ENCODE results near the gene DNLZ.
A peak's percentile ranks its signal among the peaks of the same experiment; 100 is the strongest.
"Not testable (repeated sequence)": the region's sequence is repeated elsewhere in the genome, so short reads cannot be mapped to it uniquely, and the experiment has no call there.

The DNLZ gene

DNA sequence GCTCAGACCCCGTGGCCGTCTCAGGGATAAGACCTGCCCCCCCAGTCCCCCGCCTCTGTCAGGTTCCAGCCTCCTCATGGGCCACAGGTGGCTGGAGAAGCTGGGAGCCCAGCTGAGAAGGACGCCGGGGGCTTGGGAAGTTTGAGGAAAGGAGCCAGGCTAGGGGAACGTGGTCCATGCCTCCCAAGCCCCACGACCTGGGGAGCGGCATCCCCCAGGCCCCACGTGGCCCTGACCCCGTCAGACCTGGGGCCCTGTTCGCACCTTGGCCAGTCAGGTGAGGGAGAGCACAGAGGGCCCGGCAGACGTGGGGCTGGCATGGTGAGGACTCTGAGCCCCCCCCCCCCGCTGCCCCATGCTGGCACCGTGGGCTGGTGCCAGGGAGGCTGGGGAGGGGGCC, 32.5 kb downstream of the DNLZ start:
- no peak for DNase-seq (ENCODE audit: low spot score)

DNA sequence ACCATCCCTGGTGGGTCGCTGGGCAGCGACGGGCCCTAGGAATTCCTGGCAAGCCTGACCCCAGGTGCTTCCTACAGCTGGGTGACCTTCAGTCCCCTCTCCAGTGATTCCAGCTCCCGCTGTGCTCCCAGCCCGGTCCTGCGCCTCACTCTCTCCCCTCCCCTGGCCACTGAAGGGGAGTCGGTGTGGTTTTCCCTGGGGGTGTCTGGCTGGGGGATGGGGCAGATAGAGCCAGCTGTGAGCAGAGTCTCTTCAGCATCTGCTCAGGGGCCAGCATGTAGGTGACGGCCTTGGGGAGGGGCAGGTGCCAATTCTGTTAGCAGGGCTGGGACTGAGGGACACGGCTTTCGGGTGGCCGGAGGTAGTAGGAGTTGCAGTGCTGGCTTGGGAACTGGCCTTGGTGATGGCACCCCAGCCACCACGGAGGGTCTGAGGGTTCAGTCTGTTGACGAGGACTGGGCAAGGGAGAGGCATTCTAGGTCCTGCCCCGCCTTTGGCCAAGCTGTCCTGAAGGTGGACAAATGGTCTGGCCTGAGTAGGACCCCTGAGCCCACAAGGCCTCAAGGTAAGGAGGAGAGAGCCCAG, 33.0 kb downstream of the DNLZ start:
- DNase-seq (ENCODE audit: low spot score) = no peak

- DNase-seq (ENCODE audit: low spot score) = no peak
These were observed 33.7 kb downstream of the DNLZ start for GRCh38 chr9:136329636-136330405.

DNA sequence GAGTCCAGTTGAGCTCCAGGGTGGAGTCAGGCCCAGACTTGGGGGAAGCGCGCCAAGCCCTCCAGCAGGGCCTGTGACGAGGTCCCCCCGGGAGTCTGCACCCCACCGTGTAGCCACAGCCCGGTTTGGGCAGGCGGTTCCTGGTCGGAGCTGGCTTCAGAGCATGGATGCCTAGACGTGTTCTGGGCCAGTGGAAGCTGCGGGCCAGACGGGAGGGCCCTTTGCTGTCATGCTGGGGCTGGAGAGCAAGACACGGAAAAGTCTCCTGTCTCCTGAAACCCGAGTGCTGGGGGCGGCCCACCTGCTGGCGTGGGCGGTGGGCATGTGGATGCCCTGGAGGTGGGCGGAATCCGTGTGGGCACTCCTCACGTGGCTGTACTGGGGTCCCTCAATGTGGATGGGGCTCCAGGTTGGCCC, 34.3 kb downstream of the DNLZ start:
- no peak for DNase-seq (ENCODE audit: low spot score)

DNA sequence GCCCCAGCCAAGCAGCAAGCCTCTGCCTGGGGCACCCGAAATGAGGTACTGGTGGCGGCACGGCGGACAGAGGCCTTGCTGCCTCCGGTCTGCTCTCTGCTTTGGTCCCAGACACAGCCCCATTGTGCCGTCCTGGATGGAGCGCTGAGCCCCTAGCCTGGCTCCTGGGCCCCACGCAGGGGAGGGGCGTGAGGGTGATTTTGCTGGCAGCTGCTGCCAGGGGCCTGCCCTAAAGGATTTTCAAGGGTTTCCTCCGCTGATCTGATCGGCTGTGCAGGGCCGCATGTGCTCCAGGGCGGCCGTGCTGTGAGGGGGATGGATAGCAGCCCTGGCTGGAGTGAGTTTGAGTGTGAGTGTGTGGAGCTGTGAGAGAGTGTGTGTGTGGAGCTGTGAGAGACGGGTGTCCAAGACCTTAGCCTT, 34.9 kb downstream of the DNLZ start:
- DNase-seq (ENCODE audit: low spot score) = peak; percentile 57

DNA sequence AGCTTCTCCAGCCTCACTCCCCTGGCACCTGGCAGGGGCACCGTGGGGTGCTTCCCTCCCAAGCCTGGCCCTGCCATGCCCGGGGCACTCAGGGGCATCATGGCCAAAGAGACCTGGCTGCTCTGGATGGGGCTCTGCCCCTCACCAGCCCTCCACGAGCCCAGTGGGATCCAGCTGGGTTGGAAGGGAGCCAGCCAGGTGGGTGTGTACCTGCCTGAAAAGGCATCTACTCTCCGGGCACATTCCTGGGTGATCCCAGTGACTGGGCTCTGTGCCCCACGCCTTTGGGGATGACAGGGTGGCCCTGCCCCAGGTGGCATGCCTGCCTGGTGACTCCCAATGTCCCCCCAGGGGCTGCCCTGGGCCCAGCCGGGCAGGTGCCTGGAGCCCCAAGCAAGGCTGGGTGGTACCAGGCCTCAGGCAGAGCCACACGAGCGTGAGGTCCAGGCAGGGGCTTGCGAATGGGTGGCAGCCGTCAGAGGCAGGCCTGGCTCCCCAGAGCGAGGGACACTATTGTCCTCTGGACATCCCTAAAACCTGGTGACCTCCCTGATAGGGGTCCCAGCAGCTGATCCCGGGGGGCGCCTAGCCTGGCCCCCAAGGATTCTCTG, 35.4 kb downstream of the DNLZ start:
- DNase-seq (ENCODE audit: low spot score) = no peak

DNA sequence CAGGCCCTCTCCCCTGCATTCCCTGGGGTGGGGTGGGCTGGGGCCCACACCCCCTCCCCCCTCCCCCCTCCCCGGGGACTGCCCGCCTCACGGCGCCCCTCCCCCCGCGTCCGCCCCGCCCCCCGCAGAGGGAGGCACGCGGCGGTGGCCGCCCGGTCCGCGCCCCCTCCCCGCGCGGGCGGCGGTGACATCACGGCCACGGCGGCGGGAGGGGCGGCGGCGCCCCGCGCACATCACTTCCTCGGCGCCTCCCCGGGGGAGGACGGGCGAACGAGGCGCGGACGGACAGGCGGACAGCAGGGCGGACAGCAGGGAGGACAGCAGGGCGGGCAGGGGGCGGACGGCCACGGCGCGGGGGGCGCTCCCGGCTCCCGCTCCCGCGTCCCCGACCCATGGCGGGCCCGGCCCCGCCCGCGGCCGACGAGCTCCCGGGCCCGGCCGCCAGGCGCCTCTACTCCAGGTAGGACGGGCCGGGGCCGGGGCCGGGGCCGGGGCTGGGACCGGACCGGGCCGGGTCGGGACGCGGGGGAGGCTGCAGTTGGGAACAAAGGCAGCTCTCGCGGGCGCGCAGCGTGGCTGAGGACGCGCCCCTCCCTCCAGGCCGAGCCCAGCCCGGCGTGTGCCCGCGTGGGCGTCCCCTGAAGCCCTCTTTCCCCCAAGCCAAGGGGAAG, 36.1 kb downstream of the DNLZ start, which contains the start of gene GPSM1:
GPSM1 (plus strand) TSS at position 236 of the 671 bp plus-strand sequence; CDS start at position 393, 157 bp downstream.
- DNase-seq (ENCODE audit: low spot score) = peak; percentile 64

DNA sequence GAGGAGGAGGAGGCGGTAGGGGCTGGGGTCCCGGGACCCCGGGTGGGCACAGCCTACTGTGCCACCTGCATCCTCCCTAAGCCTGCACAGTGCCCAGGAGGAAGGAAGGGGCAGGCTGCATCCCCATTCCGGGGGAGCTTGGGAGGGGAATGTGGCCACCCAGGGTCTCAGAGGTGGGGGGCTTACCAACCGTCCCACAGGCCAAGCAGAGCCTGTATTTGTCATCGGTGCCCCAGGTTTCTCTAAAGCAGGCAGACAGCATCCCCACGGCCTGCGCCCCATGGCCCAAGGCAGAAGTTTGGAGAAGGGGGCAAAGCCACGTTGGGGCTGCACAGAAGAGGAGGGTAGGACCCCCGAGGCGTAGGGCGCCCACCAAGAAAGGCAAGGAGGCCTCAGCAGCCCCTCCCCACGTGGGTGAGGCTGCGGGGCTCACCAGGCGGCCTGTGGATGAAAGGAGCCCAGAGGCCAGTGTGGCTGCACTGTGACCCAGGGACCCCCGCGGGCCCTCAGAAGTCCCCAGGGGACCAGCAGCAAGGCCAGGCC, 36.7 kb downstream of the DNLZ start:
- no peak for DNase-seq (ENCODE audit: low spot score)

GRCh38 chr9:136326061-136326760, 37.3 kb downstream of the DNLZ start:
- peak; percentile 69 for DNase-seq (ENCODE audit: low spot score)

DNA sequence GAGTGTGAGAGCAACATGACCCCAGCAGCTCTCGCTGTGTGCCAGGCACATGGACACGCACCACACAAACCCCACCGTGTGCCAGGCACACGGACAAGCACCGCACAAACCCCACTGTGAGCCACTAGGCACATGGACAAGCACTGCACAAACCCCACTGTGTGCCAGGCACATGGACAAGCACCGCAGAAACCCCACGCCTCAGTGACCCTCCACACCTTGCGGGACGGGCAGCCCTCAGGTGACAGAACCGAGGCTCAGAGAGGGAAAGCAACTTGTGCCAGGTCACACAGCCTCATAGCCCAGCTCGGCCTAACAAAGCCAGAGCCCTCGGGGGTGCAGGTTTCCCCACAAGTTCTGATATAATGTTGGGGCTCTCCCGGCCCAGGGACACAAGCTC, 38.2 kb downstream of the DNLZ start:
- no peak for DNase-seq (ENCODE audit: low spot score)

DNA sequence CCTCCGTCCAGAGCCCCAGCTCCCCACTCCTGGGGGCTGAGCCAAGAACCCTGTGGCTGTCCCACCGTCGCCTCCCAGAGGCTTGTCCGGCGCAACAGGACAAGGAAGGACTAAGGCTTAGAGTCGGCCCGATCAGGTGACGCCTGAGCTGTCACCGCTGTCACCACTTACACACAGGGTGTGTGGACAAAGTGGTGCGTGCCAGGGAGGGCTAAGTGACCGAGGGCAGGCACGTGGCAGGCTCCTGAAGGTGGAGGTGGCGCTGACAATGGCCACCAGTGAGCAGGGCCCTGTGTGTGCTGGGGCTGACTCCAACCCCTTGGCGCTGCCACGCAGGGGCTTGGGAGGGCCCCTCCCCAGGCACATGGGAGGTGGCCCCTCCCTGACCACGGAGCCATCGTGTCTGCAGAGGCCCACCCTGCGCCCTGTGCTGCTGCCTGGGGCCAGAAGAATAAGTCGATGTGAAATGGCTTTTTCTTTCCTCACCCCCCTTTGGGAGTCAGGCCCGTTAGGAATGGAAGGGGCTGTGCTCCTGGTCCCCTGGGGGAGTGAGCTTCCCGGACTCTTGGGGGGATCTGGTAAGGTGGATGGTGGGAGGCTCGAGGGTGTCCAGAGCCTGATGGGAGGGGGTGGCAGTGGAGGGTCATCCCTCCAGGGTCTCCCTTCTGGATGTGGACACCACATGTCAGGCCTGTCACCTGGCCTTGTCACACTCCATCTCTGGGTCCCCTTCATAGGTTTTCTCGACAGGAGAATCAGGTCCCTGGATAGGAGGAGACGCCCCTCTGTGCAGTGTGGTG, 38.8 kb downstream of the DNLZ start:
- no peak for DNase-seq (ENCODE audit: low spot score)

DNA sequence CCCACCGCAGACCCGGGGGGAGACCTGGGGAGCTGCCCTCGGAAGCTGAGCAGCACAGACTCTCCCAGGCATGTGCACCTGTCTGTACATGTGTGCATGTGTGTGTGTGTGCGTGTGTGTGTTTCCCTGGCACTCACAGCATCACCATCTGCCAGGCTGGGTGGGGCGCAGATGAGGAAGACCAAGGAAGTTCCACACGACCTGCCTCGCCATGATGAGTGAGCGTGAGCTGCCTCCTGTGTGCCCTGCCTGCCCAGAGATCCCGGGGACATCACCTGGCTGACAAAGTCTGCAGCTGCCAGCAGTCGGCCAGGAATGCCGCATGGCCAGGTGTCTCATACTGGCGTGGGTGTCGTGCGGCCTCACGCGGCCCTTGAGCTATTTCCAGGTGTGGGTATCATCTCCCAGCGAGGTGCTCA, 40.2 kb downstream of the DNLZ start:
- DNase-seq (ENCODE audit: low spot score) = no peak

GRCh38 chr9:136322756-136323330, 40.7 kb downstream of the DNLZ start:
- DNase-seq (ENCODE audit: low spot score) = no peak

GRCh38 chr9:136321561-136321960, 42.0 kb downstream of the DNLZ start:
- DNase-seq (ENCODE audit: low spot score) = no peak

DNA sequence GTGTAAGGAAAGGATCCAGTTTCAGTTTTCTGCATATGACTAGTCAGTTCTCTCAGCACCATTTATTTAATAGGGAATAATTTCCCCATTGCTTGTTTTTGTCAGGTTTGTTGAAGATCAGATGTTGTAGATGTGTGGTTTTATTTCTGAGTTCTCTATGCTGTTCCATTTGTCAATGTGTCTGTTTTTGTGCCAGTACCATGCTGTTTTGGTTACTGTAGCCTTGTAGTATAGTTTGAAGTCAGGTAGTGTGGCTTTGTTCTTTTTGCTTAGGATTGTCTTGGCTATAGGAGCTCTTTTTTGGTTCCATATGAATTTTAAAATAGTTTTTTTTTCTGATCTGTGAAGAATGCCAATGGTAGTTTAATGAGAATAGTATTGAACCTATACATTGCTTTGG, 42.6 kb downstream of the DNLZ start:
- not testable (repeated sequence) for DNase-seq (ENCODE audit: low spot score)

DNA sequence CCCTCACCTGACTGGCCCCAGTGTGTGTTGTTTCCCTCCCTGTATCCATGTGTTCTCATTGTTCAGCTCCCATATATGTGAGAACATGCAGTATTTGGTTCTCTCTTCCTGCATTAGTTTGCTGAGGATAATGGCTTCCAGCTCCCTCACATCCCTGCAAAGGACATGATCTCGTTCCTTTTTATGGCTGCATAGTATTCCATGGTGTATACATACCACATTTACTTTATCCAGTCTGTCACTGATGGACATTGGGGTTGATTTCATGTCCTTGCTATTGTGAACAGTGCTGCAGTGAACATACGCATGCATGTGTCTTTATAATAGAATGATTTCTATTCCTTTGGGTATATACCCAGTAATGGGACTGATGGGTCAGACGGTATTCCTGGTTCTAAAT, 43.6 kb downstream of the DNLZ start:
- not testable (repeated sequence) for DNase-seq (ENCODE audit: low spot score)

DNA sequence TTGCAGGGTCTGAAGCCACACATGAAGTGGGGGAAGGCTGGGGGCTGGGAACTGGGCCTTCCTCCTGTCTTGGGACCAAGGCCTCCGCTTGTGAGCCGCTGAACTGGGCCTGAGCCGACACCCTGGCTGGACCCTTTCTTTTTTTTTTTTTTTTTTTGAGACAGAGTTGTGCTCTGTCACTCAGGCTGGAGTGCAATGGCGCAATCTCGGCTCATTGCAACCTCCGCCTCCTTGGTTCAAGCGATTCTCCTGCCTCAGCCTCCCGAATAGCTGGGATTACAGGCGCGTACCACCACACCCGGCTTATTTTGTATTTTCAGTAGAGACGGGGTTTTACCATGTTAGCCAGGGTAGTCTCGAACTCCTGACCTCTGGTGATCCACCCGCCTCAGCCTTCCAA, 44.3 kb downstream of the DNLZ start:
- not testable (repeated sequence) for DNase-seq (ENCODE audit: low spot score)

GRCh38 chr9:136318776-136319241, 44.7 kb downstream of the DNLZ start:
- DNase-seq (ENCODE audit: low spot score) = no peak

GRCh38 chr9:136318111-136318775, 45.3 kb downstream of the DNLZ start:
- no peak for DNase-seq (ENCODE audit: low spot score)

DNA sequence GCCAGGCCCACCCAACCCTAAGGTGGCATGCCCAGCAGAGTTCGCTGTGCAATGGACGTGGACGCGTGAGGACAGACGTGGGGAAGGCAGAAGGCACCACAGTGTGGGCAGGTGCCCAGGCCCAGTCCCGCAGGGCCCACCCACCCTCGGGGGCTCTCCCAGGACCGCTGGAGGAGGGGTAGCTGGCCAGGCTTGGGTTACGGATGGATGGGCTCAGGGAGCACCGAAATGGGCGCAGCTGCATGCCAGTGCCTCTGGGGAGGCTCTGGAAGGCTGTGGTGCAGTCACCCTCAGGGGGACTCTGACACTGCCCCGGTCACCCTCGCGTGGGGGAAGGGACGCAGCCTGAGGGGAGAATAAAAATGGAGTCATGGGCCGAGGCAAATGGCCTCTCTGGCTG, 45.8 kb downstream of the DNLZ start:
- no peak for DNase-seq (ENCODE audit: low spot score)
